Daoy (cell line): ENCODE data around the gene PTBP2. TPM values are rescaled to one million over a fixed set of nuclear protein-coding genes. Genes with fewer than 3 reads are reported as not detected.

Source experiments
- DNase-seq: peaks from one replicate; pipeline ENCODE4 v3.0.0-alpha.2; 2015; ENCODE audit warnings: low read depth
- total RNA-seq: library from RNA; depleted of rRNA; stranded (reverse); fragments of >200 nt; shearing (Covaris generic); gene quantifications from 2 replicates; pipeline ENCODE4 v1.2.3, GENCODE V29; 2014; rRNA removed

The PTBP2 gene, protein sequence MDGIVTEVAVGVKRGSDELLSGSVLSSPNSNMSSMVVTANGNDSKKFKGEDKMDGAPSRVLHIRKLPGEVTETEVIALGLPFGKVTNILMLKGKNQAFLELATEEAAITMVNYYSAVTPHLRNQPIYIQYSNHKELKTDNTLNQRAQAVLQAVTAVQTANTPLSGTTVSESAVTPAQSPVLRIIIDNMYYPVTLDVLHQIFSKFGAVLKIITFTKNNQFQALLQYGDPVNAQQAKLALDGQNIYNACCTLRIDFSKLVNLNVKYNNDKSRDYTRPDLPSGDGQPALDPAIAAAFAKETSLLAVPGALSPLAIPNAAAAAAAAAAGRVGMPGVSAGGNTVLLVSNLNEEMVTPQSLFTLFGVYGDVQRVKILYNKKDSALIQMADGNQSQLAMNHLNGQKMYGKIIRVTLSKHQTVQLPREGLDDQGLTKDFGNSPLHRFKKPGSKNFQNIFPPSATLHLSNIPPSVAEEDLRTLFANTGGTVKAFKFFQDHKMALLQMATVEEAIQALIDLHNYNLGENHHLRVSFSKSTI
- total RNA-seq, result 48.1 and 56.6 TPM in 2 replicates

DNA sequence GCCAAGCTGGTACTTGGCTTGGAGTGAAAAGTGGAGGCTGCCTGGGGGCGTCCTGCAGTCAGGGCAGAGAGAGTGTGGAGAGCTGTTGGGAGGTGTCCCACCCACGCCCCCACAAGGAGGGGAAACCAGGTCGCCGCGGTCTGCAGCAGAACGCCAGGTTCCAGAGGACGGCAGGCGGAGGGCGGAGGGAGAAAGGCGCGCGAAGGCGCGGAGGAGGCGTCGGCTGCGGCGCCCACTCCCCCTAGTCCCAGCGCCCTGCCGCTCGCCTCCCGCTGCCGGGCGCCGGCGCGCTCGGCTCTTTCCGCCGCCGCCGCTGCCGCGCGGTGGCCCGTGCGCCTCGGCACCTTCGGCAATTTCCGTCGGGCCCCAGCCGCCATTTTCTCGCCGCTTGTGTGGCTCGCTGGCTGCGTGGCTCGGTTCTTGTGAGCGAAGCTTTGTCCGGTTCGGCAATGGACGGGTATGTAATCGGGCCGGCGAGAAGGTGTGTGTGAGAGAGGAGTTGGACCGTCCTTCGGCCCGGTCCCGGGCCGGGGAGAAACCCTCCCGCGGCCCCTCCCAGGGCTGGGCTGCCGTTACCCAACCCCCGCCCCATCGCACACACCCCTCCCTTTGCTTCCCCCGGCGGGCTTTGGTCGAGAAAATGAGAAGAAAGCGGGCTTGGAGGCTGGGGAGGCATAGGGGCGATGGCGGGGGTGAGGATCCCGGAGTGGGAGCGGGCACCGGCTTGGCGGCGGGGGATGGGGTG lies at the start of gene PTBP2:
TSS of gene PTBP2 (plus strand) at position 369 of the 745 bp plus-strand sequence. CDS start at position 450, 81 bp downstream.
- peak; percentile 94 for DNase-seq

DNA sequence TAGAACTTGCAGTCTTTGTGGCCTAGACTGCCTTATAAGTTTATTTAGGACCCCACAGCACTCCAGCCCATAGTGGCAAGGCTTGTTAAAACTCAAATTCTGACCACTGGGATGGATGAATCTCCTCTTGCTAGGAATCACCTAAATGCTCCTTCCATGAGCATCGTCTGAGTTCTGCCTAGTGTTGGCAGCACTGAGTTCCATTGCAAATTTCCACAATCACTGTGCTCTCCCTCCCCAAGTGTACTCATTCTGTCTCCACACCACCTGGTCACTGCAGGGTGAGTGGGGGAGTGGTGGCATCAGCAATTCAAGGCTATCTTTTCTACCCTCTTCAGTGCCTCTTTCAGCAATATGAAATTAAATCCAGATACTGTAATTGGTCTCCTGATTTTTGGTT lies 46.7 kb upstream of the PTBP2 start:
- DNase-seq, result no peak

DNA sequence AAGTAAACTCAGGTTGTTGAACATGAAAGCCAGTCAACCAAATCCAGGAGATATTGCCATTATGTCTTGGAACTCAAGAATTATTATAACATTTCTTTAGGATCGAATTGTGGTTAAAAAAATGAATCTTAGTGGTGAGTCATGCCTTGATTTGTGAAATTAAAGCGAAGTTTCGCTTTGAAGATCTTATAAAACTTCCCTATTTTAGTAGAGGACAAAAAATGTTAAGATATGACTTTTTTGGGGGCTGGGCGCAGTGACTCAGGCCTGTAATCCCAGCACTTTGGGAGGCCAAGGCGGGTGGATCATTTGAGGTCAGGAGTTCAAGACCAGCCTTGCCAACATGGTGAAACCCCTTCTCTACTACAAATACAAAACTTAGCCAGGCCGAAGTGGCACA lies 39.5 kb upstream of the PTBP2 start:
- no peak for DNase-seq

DNA sequence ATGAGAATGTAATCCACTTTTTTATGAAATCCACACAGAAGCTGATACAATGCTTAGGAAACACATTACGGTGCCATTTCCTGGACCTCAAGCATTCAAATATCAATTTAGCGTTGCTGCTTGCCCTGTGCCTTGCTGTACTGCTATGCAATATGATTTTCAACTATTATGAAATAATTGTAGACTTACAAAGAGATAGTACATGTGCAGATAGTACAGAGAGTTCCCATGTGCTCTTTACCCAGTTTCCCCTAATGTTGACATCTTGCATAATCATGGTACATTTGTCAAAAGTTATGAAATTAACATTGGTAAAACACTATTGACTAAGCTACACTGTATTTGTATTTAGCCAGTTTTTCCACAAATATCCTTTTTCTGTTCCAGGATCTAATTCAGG lies 37.7 kb upstream of the PTBP2 start:
- DNase-seq, result no peak

DNA sequence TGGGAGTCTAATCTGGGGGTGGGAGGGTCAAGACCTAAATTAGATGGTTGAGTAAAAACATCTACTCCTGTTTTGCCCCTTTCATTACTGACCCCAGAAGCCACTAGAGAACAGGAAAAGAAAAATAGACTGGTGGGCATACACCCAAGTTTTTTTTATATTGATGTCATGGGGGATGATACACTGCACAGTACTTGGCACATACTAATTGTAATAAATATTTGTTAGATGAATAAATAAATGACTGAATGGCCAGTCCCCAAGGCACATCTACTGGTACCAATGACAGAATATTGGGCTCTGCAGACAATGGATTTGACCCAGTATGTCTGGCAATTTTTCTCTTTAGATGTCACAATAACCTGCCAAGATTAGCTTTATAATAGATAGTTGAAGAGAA lies 36.8 kb upstream of the PTBP2 start:
- DNase-seq, result no peak

DNA sequence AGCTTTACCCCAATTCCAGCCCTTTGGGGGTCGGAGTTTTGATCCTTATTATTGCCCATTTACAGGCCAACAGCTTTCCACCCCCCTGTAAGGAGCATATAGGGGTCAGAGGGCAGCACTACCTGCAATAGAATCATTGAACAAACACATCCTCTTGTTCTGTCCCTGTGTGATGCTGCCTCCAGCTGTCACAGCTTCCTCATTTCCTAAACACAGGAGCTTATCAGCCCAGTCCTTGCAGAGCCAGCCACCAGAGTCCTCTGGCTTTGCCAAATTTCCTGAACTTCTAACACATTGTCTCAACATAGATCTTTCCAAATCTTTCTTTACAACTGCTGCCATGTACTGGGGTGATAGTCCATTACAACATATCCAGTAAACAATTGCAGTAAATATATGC lies 32.8 kb upstream of the PTBP2 start:
- DNase-seq, result no peak

DNA sequence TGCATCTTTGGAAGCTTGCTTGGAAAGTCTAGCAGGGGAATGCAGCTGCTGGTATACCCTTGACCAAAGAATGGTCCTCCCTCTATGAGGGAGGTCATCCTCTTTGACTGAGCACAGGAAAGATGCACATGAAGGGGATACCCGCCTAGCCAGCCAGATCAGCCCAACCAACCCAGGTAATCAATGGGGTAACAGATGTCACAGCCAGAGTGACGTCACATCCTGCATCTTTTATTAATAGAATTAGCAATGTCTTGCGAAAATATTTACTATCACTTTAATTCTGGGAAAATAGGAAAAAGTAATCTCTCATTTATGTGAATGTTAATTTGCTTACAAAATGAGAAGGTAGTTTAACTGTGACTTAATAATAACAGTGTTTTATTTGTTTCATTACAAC lies 25.6 kb upstream of the PTBP2 start:
- no peak for DNase-seq

DNA sequence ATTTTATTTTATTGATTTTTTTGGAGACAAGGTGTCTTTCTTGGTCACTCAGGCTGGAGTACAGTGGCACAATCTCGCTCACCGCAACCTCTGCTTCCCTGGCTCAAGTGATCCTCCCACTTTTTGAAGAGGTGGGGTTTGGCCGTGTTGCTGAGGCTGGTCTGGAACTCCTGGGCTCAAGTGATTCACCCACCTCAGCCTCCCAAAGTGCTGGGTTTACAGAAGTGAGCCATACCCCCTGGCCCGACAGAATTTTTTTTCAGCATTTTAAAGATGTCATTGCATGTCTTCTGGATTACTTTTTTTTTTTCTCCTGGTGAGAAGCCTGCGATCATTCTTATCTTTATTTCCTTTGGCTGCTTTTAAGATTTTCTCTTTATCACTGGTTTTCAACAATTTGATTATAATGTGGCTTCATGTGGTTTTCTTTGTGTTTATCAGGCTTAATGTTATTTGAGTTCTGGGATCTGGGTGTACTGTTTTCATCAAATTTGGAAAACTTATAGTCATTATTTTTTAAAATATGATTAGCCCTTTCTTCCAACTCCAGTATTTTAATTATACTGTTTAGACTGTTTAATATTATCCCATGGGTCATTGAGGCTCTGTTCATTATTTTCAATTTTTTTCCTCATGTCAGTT lies 23.1 kb upstream of the PTBP2 start:
- peak; percentile 93 for DNase-seq

DNA sequence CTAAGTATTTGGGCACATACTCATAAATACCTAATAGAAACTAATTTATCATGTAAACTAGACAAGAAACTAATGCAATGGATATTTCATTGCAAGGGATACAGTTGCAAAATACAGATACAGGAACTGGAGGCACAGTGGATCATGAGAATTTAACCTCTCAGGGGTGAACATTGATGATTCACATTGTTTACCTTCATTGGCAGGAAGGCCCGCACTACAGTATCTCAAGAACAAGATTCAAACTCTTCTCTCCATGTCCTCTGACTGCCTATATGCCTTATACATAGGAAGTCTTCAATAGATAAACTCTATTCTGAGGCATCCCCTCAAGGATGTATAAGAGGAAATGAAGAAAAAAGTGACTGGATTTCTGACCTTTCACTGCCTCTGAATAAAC lies 18.4 kb upstream of the PTBP2 start:
- no peak for DNase-seq

DNA sequence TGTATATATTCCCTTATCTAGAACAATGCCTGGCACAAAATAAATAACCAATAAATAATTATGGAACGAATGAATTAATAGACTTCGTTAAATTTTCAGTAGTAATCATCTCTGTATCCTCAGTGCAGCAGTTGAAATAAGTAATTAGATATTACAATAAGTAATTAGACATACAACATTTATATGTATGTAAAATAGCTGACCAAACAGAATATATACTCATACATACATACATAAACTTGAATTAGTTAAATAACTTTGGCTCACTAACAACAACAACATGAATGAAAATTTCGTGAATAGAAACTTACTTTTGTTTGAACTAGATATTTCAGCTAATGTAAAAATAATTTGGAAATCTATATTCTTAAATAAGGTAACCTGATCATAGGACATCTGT lies 14.6 kb upstream of the PTBP2 start:
- DNase-seq, result no peak

DNA sequence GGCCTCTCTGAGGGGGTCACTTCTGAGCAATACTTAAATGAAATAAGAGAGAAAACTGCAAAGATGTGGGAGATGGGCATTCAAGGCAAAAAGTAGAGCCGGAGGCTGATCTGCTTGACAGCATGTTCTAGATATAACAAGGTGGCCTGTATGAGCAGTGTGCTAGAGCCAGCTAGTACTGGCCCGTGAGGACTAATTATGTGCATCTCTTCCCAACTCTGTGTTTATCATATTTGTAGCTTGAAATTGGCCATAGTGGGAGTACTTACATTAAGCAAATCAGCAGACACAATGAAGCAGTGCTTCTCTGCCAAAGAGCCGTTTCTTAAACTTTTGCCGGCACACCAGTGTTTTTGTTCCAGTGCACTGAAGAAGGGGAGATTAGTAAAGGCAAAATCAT lies 13.1 kb upstream of the PTBP2 start:
- no peak for DNase-seq

DNA sequence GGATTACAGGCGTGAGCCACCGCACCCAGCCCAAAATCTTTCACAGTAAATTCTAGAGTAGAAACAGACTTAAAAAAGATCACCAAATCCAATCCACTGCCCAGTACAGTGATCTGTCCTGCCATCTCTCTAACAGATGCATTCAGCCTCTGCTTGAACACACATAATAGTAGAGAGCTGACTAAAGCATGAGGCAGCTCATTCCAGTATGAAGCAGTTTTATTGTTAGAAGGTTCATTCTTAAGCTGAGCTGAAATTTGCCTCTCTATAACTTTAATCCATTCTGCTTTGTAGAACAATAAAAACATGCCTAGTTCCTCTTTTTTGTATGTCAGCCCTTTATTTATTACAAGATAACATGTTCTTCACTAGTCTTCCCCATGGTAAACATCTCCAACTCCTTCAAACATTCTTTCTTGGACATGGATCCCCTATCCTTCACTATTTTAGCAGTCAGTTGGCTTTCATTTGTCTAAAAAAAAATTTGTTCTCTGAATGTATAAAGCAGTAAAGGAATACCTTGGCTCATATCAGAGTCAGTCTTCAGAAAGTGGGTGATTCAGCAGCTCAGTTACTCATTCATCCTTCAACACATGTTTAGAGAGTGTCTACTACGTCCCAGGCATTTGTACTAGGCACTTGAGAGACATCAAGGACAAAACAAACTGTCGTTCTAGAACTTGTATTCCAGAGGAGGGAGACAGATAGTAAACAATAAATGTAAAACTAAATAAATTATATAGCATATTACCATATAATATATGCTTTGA lies 10.7 kb upstream of the PTBP2 start:
- peak; percentile 37 for DNase-seq

DNA sequence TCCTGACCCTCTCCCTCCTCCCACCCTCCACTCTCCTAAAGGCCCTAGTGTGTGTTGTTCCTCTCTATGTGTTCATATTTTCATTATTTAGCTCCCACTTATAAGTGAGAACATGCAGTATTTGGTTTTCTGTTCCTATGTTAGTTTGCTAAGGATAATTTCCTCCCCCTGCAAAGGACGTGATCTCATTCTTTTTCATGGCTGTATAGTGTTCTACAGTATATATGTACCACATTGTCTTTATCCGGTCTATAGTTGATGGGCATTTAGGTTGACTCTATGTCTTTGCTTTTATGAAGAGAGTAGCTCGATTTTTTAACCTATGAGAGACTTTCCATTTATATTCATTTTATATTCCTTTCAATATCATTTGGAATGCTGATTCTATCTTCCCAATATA lies 7.9 kb upstream of the PTBP2 start:
- DNase-seq, result no peak

DNA sequence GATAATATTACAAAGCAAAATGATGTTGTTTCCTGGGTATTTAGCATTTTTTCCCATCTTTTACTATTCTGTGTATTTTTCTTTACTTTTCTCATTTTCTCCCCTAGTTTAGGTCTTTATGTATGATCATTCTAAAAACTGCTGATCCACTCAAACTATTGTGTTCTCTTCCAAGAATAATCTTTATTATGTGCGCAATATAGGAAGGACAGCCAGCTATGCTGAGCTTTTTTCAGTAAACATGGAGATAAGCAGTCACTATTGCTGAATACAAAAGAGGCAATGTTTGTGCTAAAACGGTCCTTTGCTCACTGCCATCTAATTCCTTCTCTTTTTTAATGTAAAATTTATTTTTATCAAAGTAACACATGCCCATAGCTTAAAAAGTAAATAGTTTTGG lies 6.7 kb upstream of the PTBP2 start:
- no peak for DNase-seq

DNA sequence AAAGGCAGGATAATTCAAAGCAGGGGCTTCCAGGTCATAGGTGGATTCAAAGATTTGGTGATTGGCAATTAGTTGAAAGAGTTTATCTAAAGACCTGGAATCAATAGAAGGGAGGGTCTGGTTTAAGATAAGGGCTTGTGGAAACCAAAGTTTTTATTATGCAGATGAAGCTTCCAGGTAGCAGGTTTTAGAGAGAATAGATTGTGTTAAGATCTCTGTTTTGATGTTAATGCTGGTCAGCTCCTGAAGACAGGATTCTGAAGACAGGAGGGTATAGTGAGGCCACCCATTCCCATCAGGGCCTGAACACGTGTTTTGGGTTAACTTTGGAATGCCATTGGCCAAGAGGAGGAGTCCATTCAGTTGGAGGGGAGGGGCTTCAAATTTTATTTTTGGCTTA lies 6.1 kb upstream of the PTBP2 start:
- DNase-seq, result no peak

DNA sequence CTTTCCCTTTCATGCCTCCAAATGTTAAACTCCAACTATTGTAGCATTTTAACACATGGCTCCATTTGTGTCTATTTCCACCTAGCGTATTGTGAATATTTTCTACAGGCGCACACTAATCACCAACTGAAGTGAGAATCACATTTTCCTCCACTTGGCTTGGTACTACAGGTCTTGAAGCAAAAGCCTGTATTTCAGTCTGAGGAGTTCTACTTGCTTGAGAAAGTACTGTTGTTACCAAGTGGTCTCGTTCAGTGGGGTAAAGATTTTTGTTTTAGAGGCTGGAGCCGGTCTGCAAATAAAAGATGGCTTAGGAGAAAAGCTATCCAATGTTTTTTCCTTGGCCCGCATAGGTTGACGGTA lies 550 bp upstream of the PTBP2 start:
- no peak for DNase-seq

DNA sequence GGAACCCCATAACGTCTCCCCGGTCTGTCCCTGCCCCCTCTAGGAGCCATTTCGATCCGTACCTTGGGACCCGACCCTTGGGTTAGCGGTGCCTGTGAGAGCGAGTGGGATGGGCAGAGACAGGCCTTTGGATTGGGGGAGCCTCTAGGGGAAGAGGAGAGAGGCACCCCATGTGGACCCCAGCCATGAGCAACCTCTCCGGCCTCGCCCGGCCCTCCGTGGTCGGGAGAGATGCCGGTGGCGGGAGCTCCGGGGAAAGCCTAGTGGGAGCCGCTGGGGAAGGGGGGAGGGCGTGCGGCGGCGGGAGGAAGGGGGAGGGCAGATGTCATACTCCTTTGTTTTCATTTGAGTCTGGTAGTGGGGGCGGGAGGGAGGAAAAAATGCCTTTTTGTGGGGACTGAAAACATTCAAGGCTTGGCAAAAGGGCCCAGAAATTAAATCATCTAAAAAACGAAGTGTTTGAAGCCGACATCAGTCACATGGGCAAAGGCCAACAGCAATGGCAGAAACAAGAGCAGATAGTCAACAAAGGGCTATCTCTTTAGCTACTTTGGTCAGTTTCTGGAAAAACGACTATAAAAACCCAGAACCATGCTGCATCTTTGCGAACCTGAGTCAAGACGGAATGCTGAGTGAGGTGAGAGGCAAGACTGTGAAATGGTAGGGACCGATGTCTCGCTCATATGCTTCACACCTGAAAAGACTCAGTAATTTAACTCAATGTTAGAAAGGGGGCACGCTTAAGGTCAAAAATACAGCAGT lies 758 bp downstream of the PTBP2 start:
- DNase-seq, result peak; percentile 73

DNA sequence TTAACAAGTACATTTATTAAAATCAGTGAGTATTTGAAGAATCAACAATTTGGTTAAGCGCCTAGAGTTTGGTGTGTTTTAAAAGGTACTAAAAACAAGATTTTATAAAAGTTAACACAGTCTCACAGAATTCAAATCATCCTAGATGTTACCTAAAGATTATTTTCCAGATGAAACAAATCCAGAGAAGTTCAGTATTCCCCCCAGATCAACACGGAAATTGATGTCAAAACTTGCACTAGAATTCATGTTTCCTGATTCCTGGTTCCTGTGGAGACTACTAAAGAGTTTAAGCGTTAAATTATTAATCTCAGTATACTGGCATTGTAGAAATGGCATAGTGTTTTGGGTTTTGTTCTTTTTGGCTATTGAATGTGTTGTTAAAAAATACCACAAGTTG lies 1.4 kb downstream of the PTBP2 start:
- DNase-seq, result no peak

DNA sequence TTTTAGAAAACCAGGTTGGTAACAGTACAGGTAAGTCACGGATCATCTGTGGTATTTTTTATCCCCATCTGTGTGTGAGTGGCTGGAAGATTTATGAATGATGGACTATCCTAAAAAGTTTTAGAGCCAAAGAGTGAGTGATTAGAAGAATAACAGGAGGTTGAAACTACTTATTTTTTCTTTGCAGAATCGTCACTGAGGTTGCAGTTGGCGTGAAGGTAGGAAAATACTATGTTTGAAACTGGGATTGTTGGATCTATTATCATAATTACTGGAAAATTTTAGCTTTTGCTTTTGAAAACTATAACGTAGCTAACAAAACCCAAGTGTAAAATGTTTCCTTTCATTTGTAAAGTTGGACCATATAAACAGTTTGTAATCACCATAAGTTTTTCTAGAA lies 1.8 kb downstream of the PTBP2 start:
- no peak for DNase-seq

DNA sequence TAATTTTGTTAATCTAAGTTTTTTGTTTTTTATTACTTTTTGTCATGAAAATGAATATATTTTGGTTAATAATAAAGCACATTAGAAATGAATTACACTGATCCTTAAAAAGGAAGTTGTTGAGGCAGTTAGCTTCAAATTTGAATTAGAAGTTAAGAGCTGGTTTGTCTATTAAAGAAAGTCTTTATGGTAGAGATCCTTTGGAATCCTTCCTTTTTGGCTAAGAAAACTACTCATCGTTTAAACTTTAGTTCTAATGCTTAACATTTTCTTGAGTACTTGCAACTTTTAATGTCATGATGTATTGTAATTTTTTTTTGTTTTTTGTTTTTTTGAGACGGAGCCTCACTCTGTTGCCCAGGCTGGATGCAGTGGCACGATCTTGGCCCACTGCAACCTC lies 2.4 kb downstream of the PTBP2 start:
- DNase-seq, result no peak

DNA sequence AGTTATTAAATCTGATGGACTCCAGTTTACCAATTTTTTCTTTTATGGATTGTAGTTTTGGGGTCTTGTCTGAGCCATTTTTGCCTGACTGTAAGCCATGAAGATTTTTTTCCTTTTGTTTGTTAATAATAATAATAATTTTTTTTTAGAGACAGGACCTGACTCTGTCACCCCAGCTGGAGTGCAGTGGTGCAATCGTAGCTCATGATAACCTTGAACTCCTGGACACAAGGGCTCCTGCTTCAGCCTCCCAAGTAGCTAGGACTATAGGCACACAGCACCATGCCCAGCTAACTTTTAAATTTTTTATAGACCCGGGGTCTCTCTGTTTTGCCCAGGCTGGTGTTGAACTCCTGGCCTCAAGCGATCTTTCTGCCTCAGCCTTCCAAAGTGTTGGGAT lies 6.3 kb downstream of the PTBP2 start:
- DNase-seq, result no peak
